ENCODE results near the gene SPRYD3.
A peak's percentile ranks its signal among the peaks of the same experiment; 100 is the strongest.

GRCh38 chr12:53054112-53054878 lies 24.9 kb downstream of the SPRYD3 start:
- no peak for TF ChIP-seq JUNB (IDR thresholded peaks at IDR 0.05; ENCODE audit: unreplicated experiment)
- TF ChIP-seq, protein P1, sequence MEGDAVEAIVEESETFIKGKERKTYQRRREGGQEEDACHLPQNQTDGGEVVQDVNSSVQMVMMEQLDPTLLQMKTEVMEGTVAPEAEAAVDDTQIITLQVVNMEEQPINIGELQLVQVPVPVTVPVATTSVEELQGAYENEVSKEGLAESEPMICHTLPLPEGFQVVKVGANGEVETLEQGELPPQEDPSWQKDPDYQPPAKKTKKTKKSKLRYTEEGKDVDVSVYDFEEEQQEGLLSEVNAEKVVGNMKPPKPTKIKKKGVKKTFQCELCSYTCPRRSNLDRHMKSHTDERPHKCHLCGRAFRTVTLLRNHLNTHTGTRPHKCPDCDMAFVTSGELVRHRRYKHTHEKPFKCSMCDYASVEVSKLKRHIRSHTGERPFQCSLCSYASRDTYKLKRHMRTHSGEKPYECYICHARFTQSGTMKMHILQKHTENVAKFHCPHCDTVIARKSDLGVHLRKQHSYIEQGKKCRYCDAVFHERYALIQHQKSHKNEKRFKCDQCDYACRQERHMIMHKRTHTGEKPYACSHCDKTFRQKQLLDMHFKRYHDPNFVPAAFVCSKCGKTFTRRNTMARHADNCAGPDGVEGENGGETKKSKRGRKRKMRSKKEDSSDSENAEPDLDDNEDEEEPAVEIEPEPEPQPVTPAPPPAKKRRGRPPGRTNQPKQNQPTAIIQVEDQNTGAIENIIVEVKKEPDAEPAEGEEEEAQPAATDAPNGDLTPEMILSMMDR (conservative IDR thresholded peaks at IDR 0.05; ENCODE audit: low read depth in 2 of 2), result no peak
- peak; percentile 95 for TF ChIP-seq POLR2AphosphoS5 (IDR thresholded peaks at IDR 0.05; ENCODE audit: low read depth)
- peak; percentile 90 for TF ChIP-seq CREB1 (CRISPR knock-in tag; IDR thresholded peaks at IDR 0.05; ENCODE audit: low read depth)
- no peak for TF ChIP-seq REST (IDR thresholded peaks at IDR 0.05; ENCODE audit: unreplicated experiment)
- no peak for TF ChIP-seq EZH2 (IDR thresholded peaks at IDR 0.05; ENCODE audit: low read depth, unreplicated experiment)
- TF ChIP-seq, protein P2, sequence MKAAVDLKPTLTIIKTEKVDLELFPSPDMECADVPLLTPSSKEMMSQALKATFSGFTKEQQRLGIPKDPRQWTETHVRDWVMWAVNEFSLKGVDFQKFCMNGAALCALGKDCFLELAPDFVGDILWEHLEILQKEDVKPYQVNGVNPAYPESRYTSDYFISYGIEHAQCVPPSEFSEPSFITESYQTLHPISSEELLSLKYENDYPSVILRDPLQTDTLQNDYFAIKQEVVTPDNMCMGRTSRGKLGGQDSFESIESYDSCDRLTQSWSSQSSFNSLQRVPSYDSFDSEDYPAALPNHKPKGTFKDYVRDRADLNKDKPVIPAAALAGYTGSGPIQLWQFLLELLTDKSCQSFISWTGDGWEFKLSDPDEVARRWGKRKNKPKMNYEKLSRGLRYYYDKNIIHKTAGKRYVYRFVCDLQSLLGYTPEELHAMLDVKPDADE (IDR thresholded peaks at IDR 0.05), result no peak
- TF ChIP-seq EZH2phosphoT487 (IDR thresholded peaks at IDR 0.05; ENCODE audit: unreplicated experiment), result no peak
- TF ChIP-seq ZNF331 (CRISPR knock-in tag; IDR thresholded peaks at IDR 0.05; ENCODE audit: low read depth), result no peak

All from GM23338 (cell line).